ENCODE measurements around the gene CHD2. TPM values are rescaled to one million over a fixed set of nuclear protein-coding genes. Genes with fewer than 3 reads are reported as not detected.

CHD2 gene
- total and polyA plus RNA-seq, 2 donors (not counting 3 experiments of a cell fraction or from before 2014, with no cell fraction given), result 53.8 to 97.9 TPM

DNA sequence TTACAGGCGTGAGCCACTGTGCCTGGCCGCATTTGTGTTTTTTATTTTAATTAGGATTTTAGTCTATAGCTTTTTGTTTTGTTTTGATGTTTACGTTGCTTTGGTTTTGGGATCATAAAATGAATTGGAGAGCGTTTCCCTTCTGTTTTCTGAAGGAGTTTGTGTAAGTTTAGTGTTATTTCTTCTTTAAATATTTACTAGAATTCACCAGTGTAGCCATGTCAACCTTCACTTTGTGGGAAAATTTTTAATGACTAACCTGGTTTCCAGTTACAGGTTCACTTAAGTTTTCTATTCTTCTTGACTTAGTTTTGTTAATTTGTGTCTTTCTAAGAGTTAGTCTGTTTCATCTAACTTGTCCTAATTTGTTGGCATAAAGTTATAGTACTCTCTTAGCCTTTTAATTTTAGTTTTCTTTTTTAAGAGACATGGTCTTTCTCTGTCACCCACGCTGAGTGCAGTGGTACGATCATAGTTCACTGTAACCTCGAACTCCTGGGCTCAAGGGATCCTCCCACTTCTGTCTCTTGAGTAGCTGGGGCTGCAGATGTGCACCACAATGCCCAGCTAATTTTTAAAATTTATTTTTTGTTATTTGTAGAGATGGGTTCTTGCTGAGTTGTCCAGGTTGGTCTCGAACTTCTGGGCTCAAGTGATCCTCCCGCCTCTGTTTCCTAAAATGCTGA is 61.0 kb downstream of the CHD2 start:
- DNase-seq (ENCODE audit: low read depth, low spot score) (no peak), FAIRE-seq (no peak)
- no peak for TF ChIP-seq FOS (IDR thresholded peaks at IDR 0.05; ENCODE audit: borderline replicate concordance, insufficient read depth, low read length)
- no peaks in the 10 kb centered on the region for H3K9me1 ChIP-seq (replicated peaks; ENCODE audit: control insufficient read depth, extremely low read depth, insufficient read depth, low read length)
- H2AFZ ChIP-seq (ENCODE audit: low read depth, low read length), result no peak overlapping the region
- H3K4me3 ChIP-seq (replicated peaks in 1 of 3; ENCODE audit: insufficient read depth in 1 of 3, low read depth in 1 of 3, low read length in 3 of 3), result no peak overlapping the region
- CTCF ChIA-PET, result no interaction called here
- H3K79me2 ChIP-seq (ENCODE audit: control insufficient read depth, insufficient read depth, low read length), result peaks cover 77% of the 10 kb centered on the region
- peaks cover 6% of the 10 kb centered on the region for H4K20me1 ChIP-seq (replicated peaks; ENCODE audit: control insufficient read depth, extremely low read depth, insufficient read depth, low read length)
- H3K27ac ChIP-seq (ENCODE audit: insufficient read depth, low read depth, low read length), result no peak overlapping the region
- no peak overlapping the region for H3K4me2 ChIP-seq (ENCODE audit: insufficient read depth, low read length)
- BruUV-seq (replicated peaks), result no TSS peak
- no peak overlapping the region for H3K9ac ChIP-seq (replicated peaks; ENCODE audit: extremely low read depth, insufficient read depth, low read length)
- intact Hi-C loops (cut with micrococcal nuclease) (no loop called here), dilution Hi-C loops (cut with MboI; ENCODE audit: extremely low pct_ligation_motif_present, low sequenced_read_pairs) (no loop called here)
- H3K36me3 ChIP-seq (ENCODE audit: control insufficient read depth in 2 of 2, extremely low read depth in 1 of 2, insufficient read depth in 2 of 2, low read length in 2 of 2), result peaks cover 6 to 25% of the 10 kb centered on the region in 2 experiments
- no peaks in the 10 kb centered on the region for H3K27me3 ChIP-seq (ENCODE audit: control insufficient read depth in 2 of 2, insufficient read depth in 2 of 2, low read length in 2 of 2)
- no peaks in the 10 kb centered on the region for H3K4me1 ChIP-seq (ENCODE audit: control insufficient read depth, extremely low read depth, insufficient read depth, low read length)
- H3K9me3 ChIP-seq (replicated peaks; ENCODE audit: control insufficient read depth, insufficient read depth, low read length), result no peaks in the 10 kb centered on the region
- POLR2A ChIA-PET, result no interaction called here

DNA sequence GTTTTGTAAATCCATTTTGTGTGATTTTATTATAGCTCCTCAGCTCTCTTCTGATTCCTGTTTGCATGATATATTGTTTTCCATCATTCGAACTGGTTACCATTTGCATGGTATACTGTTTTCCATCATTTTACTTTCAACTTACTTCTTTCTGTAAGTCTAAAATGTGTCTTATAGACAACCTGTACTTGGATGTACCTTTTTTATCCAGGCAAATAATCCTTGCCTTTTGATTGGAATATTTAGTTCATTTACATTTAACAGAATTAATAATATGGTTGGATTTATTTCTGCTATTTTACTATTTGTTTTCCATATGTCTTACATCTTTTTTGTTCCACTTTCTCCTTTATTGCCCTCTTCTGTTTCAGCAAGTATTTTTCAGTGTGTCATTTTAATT is 62.8 kb downstream of the CHD2 start:
- H3K4me3 ChIP-seq (replicated peaks in 1 of 3; ENCODE audit: insufficient read depth in 1 of 3, low read depth in 1 of 3, low read length in 3 of 3), result no peak overlapping the region
- H3K4me1 ChIP-seq (ENCODE audit: control insufficient read depth, extremely low read depth, insufficient read depth, low read length), result no peaks in the 10 kb centered on the region
- no peak for FAIRE-seq
- H3K9me1 ChIP-seq (replicated peaks; ENCODE audit: control insufficient read depth, extremely low read depth, insufficient read depth, low read length), result no peaks in the 10 kb centered on the region
- no peak for DNase-seq (ENCODE audit: low read depth, low spot score)
- no peak overlapping the region for H3K4me2 ChIP-seq (ENCODE audit: insufficient read depth, low read length)
- POLR2A ChIA-PET, result no interaction called here
- H3K36me3 ChIP-seq (ENCODE audit: control insufficient read depth in 2 of 2, extremely low read depth in 1 of 2, insufficient read depth in 2 of 2, low read length in 2 of 2), result peaks cover 3 to 16% of the 10 kb centered on the region in 2 experiments
- H3K9ac ChIP-seq (replicated peaks; ENCODE audit: extremely low read depth, insufficient read depth, low read length), result no peak overlapping the region
- H2AFZ ChIP-seq (ENCODE audit: low read depth, low read length), result no peak overlapping the region
- no TSS peak for BruUV-seq (replicated peaks)
- no peaks in the 10 kb centered on the region for H3K9me3 ChIP-seq (replicated peaks; ENCODE audit: control insufficient read depth, insufficient read depth, low read length)
- H3K27me3 ChIP-seq (ENCODE audit: control insufficient read depth in 2 of 2, insufficient read depth in 2 of 2, low read length in 2 of 2), result no peaks in the 10 kb centered on the region
- H4K20me1 ChIP-seq (replicated peaks; ENCODE audit: control insufficient read depth, extremely low read depth, insufficient read depth, low read length), result peaks cover 6% of the 10 kb centered on the region
- no peak for TF ChIP-seq JUN (IDR thresholded peaks at IDR 0.05; ENCODE audit: borderline replicate concordance, insufficient read depth, insufficient read length, low read depth)
- no peak for TF ChIP-seq EZH2 (IDR thresholded peaks at IDR 0.05; ENCODE audit: borderline replicate concordance, low read depth, low read length, severe bottlenecking)
- intact Hi-C loops (cut with micrococcal nuclease) (no loop called here), dilution Hi-C loops (cut with MboI; ENCODE audit: extremely low pct_ligation_motif_present, low sequenced_read_pairs) (no loop called here)
- no peak overlapping the region for H3K27ac ChIP-seq (ENCODE audit: insufficient read depth, low read depth, low read length)
- CTCF ChIA-PET, result interaction anchor here (1.4 kb wide), 1 partner anchor 12 kb away, joined by 3 read pairs; no protein-coding TSS in a partner anchor
- peaks cover 65% of the 10 kb centered on the region for H3K79me2 ChIP-seq (ENCODE audit: control insufficient read depth, insufficient read depth, low read length)
